ENCODE data around the gene MTMR3. TPM values are rescaled to one million over a fixed set of nuclear protein-coding genes. Genes with fewer than 3 reads are reported as not detected.

The MTMR3 gene
- total RNA-seq, 1 experiment from 2014 or later = 27.0 TPM

- no peak for TF ChIP-seq ZBTB33 (IDR thresholded peaks at IDR 0.05; ENCODE audit: extremely low read depth, insufficient replicate concordance, low read length)
Observed at GRCh38 chr22:30073743-30074142, 190.8 kb downstream of the MTMR3 start (continued).

GRCh38 chr22:30074147-30074546, 191.2 kb downstream of the MTMR3 start:
- peaks cover 21% of the 10 kb centered on the region for H3K27me3 ChIP-seq (ENCODE audit: insufficient read depth, low read length)
- CTCF ChIA-PET = no interaction called here
- no peak overlapping the region for H3K4me2 ChIP-seq (ENCODE audit: low read length)
- no peaks in the 10 kb centered on the region for H3K9me2 ChIP-seq (ENCODE audit: insufficient read depth)
- ATAC-seq (no peak), DNase-seq (ENCODE audit: low read depth, low spot score) (no peak)
- H3K79me2 ChIP-seq (ENCODE audit: insufficient read depth, low read length) = no peaks in the 10 kb centered on the region
- H3K4me1 ChIP-seq (ENCODE audit: control insufficient read depth in 1 of 2, insufficient read depth in 2 of 2, low read length in 2 of 2) = no peaks in the 10 kb centered on the region
- no peak overlapping the region for H3K27ac ChIP-seq (ENCODE audit: low read depth, low read length)
- H2AFZ ChIP-seq (ENCODE audit: low read depth, low read length, poor library complexity, severe bottlenecking) = no peak overlapping the region
- intact Hi-C loops (cut with micrococcal nuclease) = no loop called here
- RAD21 ChIA-PET (ENCODE audit: low non-redundant PET in 1 of 2, low total read pairs in 2 of 2, uncharacterized antibody in 2 of 2, unreplicated experiment in 2 of 2) = no interaction called here
- no TSS peak for BruUV-seq (replicated peaks)
- H3K9me3 ChIP-seq (ENCODE audit: control insufficient read depth in 1 of 2, insufficient read depth in 1 of 2, low read depth in 1 of 2, low read length in 2 of 2) = no peaks in the 10 kb centered on the region; a peak in 1 of 4 replicates
- no peaks in the 10 kb centered on the region for H4K20me1 ChIP-seq (ENCODE audit: insufficient read depth)
- H3K4me3 ChIP-seq (replicated peaks in 1 of 2; ENCODE audit: low read depth in 1 of 2, low read length in 2 of 2) = no peak overlapping the region
- POLR2A ChIA-PET = no interaction called here
- no peaks in the 10 kb centered on the region for H3K36me3 ChIP-seq (ENCODE audit: control insufficient read depth in 1 of 2, insufficient read depth in 2 of 2, low read length in 2 of 2)
- H3K9ac ChIP-seq (ENCODE audit: low read length) = no peak overlapping the region
- no peak for TF ChIP-seq SIN3A (IDR thresholded peaks at IDR 0.05; ENCODE audit: low read depth)
- no peak for TF ChIP-seq EZH2 (IDR thresholded peaks at IDR 0.05)
- TF ChIP-seq CEBPB (IDR thresholded peaks at IDR 0.05; ENCODE audit: low read depth) = no peak
- TF ChIP-seq POLR2A (IDR thresholded peaks at IDR 0.05; ENCODE audit: borderline replicate concordance, extremely low read depth, insufficient read depth, insufficient read length) = no peak
- no peak for TF ChIP-seq JUND (IDR thresholded peaks at IDR 0.05)
- no peak for TF ChIP-seq REST (IDR thresholded peaks at IDR 0.05; ENCODE audit: low read depth)
- TF ChIP-seq YY1 (IDR thresholded peaks at IDR 0.05; ENCODE audit: extremely low read depth, insufficient replicate concordance, low read depth, low read length) = no peak
- TF ChIP-seq ELF1 (IDR thresholded peaks at IDR 0.05; ENCODE audit: borderline replicate concordance, low read depth) = no peak
- TF ChIP-seq TCF7L2 (IDR thresholded peaks at IDR 0.05; ENCODE audit: borderline replicate concordance, extremely low read depth, insufficient read depth, insufficient read length) = no peak
- TF ChIP-seq ATF3 (IDR thresholded peaks at IDR 0.05) = no peak
- no peak for TF ChIP-seq FOSL1 (IDR thresholded peaks at IDR 0.05; ENCODE audit: low read depth)
- TF ChIP-seq CTCF (IDR thresholded peaks at IDR 0.05 in 2 of 3, conservative IDR thresholded peaks at IDR 0.05 in 1 of 3; ENCODE audit: borderline replicate concordance in 1 of 3, insufficient read depth in 1 of 3, low read depth in 2 of 3, low read length in 2 of 3) = no peak
- no peak for TF ChIP-seq MAX (IDR thresholded peaks at IDR 0.05)
- no peak for TF ChIP-seq ZBTB33 (IDR thresholded peaks at IDR 0.05; ENCODE audit: extremely low read depth, insufficient replicate concordance, low read length)
- TF ChIP-seq ZNF274 (IDR thresholded peaks at IDR 0.05; ENCODE audit: low read depth, low read length) = no peak

Measured in HCT116 (cell line).